T-helper 1 cell treated with Interleukin-12 subunit alpha and Interleukin-12 subunit beta and Interleukin-4 antibody, amounts not matched to agents 30 ng/mL and 1 ng/mL, for 36 hours (primary cell): Measurements from ENCODE around the gene CPA1. TPM values are rescaled to one million over a fixed set of nuclear protein-coding genes. Genes with fewer than 3 reads are reported as not detected.

ENCODE experiments used
- intact Hi-C: fragments of 100-400 bp; cut with micrococcal nuclease; formaldehyde crosslinking; loops from one replicate; pipeline ENCODE4 v1.15.1; 2024
- total RNA-seq: library from RNA; stranded (reverse); gene quantifications from 2 replicates; pipeline ENCODE4 v1.2.3, GENCODE V29; 2022

Gene CPA1
- total RNA-seq, result not detected in 2 replicates

- intact Hi-C loops, result no loop called here
These were observed at the start of gene CPA1 for GRCh38 chr7:130379921-130380860. CPA1 (plus strand) TSS chr7:130380494; CDS start chr7:130380521, 27 bp downstream.

- intact Hi-C loops, result no loop called here
These were observed 47.8 kb upstream of the CPA1 start for GRCh38 chr7:130332259-130333053.

- intact Hi-C loops, result no loop called here
These were observed 46.5 kb upstream of the CPA1 start for GRCh38 chr7:130333832-130334231.

- intact Hi-C loops, result no loop called here
These were observed 46.0 kb upstream of the CPA1 start for GRCh38 chr7:130334274-130334673.

- intact Hi-C loops, result no loop called here
These were observed 42.8 kb upstream of the CPA1 start for GRCh38 chr7:130337410-130337971.

GRCh38 chr7:130338233-130338632, 42.1 kb upstream of the CPA1 start:
- intact Hi-C loops, result no loop called here

- intact Hi-C loops, result no loop called here
These were observed 38.4 kb upstream of the CPA1 start for GRCh38 chr7:130341882-130342281.

GRCh38 chr7:130342701-130343380, 37.5 kb upstream of the CPA1 start:
- intact Hi-C loops, result no loop called here

GRCh38 chr7:130344271-130344866, 35.9 kb upstream of the CPA1 start, which contains the start of gene CPA5:
CPA5 (plus strand) TSS chr7:130344816; CDS start chr7:130346486, 1,670 bp downstream.
- intact Hi-C loops, result no loop called here

- intact Hi-C loops, result no loop called here
These were observed 35.2 kb upstream of the CPA1 start for GRCh38 chr7:130345136-130345535.

GRCh38 chr7:130345725-130346124, 34.6 kb upstream of the CPA1 start:
- intact Hi-C loops, result no loop called here

GRCh38 chr7:130346177-130346905, 34.0 kb upstream of the CPA1 start:
- intact Hi-C loops, result no loop called here

- intact Hi-C loops, result no loop called here
These were observed 33.4 kb upstream of the CPA1 start for GRCh38 chr7:130346941-130347340.

GRCh38 chr7:130349911-130350782, 30.1 kb upstream of the CPA1 start:
- intact Hi-C loops, result no loop called here

GRCh38 chr7:130350945-130351790, 29.1 kb upstream of the CPA1 start:
- intact Hi-C loops, result no loop called here

- intact Hi-C loops, result no loop called here
These were observed 28.6 kb upstream of the CPA1 start for GRCh38 chr7:130351791-130352090.

GRCh38 chr7:130352194-130353074, 27.9 kb upstream of the CPA1 start:
- intact Hi-C loops, result no loop called here
